GM23338 (cell line): ENCODE data around the gene TMEM176B.

Source experiments
- CREB1 ChIP-seq: fragments of 250-450 bp; sonication (Bioruptor Pico); IDR thresholded peaks from 2 replicates; pipeline ENCODE4 v1.5.0; 2020; ENCODE audit warnings: low read depth, mild to moderate bottlenecking, moderate library complexity
- CTCF ChIP-seq, 2 experiments: fragments of 200-600 bp in 1 of 2; sonication (generic) in 1 of 2; conservative IDR thresholded peaks; 2 replicates each; pipeline versions ENCODE4 v1.5.1 to v1.6.1; 2016 to 2017; ENCODE audit warnings: antibody characterized with exemption in 2 of 2, low read depth in 2 of 2, mild to moderate bottlenecking in 2 of 2, moderate library complexity in 1 of 2
- EZH2 ChIP-seq: fragments of 200-600 bp; sonication (generic); IDR thresholded peaks from one replicate; pipeline ENCODE4 v1.8.0; 2017; ENCODE audit warnings: antibody characterized with exemption, mild to moderate bottlenecking, low read depth; ENCODE audit not compliant: unreplicated experiment
- EZH2phosphoT487 ChIP-seq: fragments of 200-600 bp; sonication (generic); IDR thresholded peaks from one replicate; pipeline ENCODE4 v1.8.1; 2018; ENCODE audit warnings: antibody characterized with exemption; ENCODE audit not compliant: unreplicated experiment
- JUNB ChIP-seq: IDR thresholded peaks from one replicate; pipeline ENCODE4 v1.6.1; 2016; ENCODE audit warnings: antibody characterized with exemption; ENCODE audit not compliant: unreplicated experiment
- NANOG ChIP-seq: IDR thresholded peaks from 2 replicates; pipeline ENCODE4 v1.6.1; 2016; ENCODE audit warnings: antibody characterized with exemption, borderline replicate concordance
- POLR2AphosphoS5 ChIP-seq: IDR thresholded peaks from 2 replicates; pipeline ENCODE4 v1.6.1; 2016; ENCODE audit warnings: antibody characterized with exemption, low read depth
- STAT1 ChIP-seq: IDR thresholded peaks from one replicate; pipeline ENCODE4 v1.6.1; 2016; ENCODE audit warnings: antibody characterized with exemption; ENCODE audit not compliant: unreplicated experiment
- ZNF114 ChIP-seq: fragments of 250-450 bp; sonication (Bioruptor Pico); IDR thresholded peaks from 2 replicates; pipeline ENCODE4 v1.5.0; 2020; ENCODE audit warnings: mild to moderate bottlenecking, moderate library complexity
- ZNF331 ChIP-seq: fragments of 250-450 bp; sonication (Bioruptor Pico); IDR thresholded peaks from 2 replicates; pipeline ENCODE4 v1.5.0; 2020; ENCODE audit warnings: low read depth, mild to moderate bottlenecking, moderate library complexity
- TF ChIP-seq, protein P1 (sequence below): IDR thresholded peaks from one replicate; pipeline ENCODE4 v1.6.1; 2018; ENCODE audit warnings: antibody characterized with exemption; ENCODE audit not compliant: unreplicated experiment
- TF ChIP-seq, protein P2 (sequence below): IDR thresholded peaks from 2 replicates; pipeline ENCODE4 v1.6.1; 2016; ENCODE audit warnings: antibody characterized with exemption
- TF ChIP-seq, protein P3 (sequence below): fragments of 250-450 bp; sonication (Bioruptor Pico); IDR thresholded peaks from 2 replicates; pipeline ENCODE4 v1.5.0; 2020; ENCODE audit warnings: mild to moderate bottlenecking, moderate library complexity

DNA sequence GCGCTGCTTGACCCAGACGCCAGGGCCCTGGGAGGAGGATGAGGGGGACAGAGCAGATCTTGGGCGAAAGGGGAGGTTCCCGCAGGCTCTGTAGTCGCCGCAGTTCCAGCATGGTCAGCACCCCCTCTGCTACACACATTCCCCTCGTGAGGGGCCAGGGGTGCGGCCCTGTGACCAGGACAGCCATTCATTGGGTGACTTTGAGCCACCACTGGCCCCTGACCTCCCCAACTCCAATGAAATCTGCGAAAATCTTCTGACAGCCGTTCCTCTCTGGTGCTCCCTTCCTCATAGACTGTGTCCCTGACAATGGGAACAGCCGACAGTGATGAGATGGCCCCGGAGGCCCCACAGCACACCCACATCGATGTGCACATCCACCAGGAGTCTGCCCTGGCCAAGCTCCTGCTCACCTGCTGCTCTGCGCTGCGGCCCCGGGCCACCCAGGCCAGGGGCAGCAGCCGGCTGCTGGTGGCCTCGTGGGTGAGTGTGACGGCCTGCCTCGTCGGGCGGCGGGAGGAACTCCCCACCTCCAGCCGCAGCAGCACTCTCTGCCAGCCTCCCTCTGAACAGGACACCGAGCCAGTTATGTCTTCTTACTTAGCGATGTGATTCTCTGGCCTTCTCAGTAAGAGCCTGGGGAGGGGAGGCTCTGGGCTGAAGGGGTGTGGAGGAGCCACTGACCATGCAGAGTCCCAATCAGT is 1.2 kb upstream of the TMEM176B start:
- TF ChIP-seq CTCF (conservative IDR thresholded peaks at IDR 0.05; ENCODE audit: low read depth in 2 of 2): no peak
- TF ChIP-seq EZH2: no peak
- TF ChIP-seq JUNB: no peak
- TF ChIP-seq, protein P1, sequence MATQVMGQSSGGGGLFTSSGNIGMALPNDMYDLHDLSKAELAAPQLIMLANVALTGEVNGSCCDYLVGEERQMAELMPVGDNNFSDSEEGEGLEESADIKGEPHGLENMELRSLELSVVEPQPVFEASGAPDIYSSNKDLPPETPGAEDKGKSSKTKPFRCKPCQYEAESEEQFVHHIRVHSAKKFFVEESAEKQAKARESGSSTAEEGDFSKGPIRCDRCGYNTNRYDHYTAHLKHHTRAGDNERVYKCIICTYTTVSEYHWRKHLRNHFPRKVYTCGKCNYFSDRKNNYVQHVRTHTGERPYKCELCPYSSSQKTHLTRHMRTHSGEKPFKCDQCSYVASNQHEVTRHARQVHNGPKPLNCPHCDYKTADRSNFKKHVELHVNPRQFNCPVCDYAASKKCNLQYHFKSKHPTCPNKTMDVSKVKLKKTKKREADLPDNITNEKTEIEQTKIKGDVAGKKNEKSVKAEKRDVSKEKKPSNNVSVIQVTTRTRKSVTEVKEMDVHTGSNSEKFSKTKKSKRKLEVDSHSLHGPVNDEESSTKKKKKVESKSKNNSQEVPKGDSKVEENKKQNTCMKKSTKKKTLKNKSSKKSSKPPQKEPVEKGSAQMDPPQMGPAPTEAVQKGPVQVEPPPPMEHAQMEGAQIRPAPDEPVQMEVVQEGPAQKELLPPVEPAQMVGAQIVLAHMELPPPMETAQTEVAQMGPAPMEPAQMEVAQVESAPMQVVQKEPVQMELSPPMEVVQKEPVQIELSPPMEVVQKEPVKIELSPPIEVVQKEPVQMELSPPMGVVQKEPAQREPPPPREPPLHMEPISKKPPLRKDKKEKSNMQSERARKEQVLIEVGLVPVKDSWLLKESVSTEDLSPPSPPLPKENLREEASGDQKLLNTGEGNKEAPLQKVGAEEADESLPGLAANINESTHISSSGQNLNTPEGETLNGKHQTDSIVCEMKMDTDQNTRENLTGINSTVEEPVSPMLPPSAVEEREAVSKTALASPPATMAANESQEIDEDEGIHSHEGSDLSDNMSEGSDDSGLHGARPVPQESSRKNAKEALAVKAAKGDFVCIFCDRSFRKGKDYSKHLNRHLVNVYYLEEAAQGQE: no peak
- TF ChIP-seq POLR2AphosphoS5: no peak
- TF ChIP-seq EZH2phosphoT487: no peak
- no peak for TF ChIP-seq CREB1 (CRISPR knock-in tag)
- TF ChIP-seq ZNF331 (CRISPR knock-in tag): no peak
- no peak for TF ChIP-seq ZNF114 (CRISPR knock-in tag)
- TF ChIP-seq NANOG: no peak
- TF ChIP-seq, protein P2, sequence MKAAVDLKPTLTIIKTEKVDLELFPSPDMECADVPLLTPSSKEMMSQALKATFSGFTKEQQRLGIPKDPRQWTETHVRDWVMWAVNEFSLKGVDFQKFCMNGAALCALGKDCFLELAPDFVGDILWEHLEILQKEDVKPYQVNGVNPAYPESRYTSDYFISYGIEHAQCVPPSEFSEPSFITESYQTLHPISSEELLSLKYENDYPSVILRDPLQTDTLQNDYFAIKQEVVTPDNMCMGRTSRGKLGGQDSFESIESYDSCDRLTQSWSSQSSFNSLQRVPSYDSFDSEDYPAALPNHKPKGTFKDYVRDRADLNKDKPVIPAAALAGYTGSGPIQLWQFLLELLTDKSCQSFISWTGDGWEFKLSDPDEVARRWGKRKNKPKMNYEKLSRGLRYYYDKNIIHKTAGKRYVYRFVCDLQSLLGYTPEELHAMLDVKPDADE: no peak
- TF ChIP-seq, protein P3, sequence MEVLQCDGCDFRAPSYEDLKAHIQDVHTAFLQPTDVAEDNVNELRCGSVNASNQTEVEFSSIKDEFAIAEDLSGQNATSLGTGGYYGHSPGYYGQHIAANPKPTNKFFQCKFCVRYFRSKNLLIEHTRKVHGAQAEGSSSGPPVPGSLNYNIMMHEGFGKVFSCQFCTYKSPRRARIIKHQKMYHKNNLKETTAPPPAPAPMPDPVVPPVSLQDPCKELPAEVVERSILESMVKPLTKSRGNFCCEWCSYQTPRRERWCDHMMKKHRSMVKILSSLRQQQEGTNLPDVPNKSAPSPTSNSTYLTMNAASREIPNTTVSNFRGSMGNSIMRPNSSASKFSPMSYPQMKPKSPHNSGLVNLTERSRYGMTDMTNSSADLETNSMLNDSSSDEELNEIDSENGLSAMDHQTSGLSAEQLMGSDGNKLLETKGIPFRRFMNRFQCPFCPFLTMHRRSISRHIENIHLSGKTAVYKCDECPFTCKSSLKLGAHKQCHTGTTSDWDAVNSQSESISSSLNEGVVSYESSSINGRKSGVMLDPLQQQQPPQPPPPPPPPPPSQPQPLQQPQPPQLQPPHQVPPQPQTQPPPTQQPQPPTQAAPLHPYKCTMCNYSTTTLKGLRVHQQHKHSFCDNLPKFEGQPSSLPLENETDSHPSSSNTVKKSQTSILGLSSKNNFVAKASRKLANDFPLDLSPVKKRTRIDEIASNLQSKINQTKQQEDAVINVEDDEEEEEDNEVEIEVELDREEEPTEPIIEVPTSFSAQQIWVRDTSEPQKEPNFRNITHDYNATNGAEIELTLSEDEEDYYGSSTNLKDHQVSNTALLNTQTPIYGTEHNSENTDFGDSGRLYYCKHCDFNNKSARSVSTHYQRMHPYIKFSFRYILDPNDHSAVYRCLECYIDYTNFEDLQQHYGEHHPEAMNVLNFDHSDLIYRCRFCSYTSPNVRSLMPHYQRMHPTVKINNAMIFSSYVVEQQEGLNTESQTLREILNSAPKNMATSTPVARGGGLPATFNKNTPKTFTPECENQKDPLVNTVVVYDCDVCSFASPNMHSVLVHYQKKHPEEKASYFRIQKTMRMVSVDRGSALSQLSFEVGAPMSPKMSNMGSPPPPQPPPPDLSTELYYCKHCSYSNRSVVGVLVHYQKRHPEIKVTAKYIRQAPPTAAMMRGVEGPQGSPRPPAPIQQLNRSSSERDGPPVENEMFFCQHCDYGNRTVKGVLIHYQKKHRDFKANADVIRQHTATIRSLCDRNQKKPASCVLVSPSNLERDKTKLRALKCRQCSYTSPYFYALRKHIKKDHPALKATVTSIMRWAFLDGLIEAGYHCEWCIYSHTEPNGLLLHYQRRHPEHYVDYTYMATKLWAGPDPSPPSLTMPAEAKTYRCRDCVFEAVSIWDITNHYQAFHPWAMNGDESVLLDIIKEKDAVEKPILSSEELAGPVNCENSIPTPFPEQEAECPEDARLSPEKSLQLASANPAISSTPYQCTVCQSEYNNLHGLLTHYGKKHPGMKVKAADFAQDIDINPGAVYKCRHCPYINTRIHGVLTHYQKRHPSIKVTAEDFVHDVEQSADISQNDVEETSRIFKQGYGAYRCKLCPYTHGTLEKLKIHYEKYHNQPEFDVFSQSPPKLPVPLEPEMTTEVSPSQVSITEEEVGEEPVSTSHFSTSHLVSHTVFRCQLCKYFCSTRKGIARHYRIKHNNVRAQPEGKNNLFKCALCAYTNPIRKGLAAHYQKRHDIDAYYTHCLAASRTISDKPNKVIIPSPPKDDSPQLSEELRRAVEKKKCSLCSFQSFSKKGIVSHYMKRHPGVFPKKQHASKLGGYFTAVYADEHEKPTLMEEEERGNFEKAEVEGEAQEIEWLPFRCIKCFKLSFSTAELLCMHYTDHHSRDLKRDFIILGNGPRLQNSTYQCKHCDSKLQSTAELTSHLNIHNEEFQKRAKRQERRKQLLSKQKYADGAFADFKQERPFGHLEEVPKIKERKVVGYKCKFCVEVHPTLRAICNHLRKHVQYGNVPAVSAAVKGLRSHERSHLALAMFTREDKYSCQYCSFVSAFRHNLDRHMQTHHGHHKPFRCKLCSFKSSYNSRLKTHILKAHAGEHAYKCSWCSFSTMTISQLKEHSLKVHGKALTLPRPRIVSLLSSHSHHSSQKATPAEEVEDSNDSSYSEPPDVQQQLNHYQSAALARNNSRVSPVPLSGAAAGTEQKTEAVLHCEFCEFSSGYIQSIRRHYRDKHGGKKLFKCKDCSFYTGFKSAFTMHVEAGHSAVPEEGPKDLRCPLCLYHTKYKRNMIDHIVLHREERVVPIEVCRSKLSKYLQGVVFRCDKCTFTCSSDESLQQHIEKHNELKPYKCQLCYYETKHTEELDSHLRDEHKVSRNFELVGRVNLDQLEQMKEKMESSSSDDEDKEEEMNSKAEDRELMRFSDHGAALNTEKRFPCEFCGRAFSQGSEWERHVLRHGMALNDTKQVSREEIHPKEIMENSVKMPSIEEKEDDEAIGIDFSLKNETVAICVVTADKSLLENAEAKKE (CRISPR knock-in tag): no peak
- no peak for TF ChIP-seq STAT1
